ENCODE measurements around the gene IKZF1.

The IKZF1 gene

GRCh38 chr7:50304911-50305582 is 531 bp downstream of the IKZF1 start:
- no peak for FAIRE-seq
- TF ChIP-seq CTCF (IDR thresholded peaks at IDR 0.05; ENCODE audit: insufficient read depth, missing control alignments): no peak
- DNase-seq (ENCODE audit: insufficient read length, low spot score): no peak

DNA sequence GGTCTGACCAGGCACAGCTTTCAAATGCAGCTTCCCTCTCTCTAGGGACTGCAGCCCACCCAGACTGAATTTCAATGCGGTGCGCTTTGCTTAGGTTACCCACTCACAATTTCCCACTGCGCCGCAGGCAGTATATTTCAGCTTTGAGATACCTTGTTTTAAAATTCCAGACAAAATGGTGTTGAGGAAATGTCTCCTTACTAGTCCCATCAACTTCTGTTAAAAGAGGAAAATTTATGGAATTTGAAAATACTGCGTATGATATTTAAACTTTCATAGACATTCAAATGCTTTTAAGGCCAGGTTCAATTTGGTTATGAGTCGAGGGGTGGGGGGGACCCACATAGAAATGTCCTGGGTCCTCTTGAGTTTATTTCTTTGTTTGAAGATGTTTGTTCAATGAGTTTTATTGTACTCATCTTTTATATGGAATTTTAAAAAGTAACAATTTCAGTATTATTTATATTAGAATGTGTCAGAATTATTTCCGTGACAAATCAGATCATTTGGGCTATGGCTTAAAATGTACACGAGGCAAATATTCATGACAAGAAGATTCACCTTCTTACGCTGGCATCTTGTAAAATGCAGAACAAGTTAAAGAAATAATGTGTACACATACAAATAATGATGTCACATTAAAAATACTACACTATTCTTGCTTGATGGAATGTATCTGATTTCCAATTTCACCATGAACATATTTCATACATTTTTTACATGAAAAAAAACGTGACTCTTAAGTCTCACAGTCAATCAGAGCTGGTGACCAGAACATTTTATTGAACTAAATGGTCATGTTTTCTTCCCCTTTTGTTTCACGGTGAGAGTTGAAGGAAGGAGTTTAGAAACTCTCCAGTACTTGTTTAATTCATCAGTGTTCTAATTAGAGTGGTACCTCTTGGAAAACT is 1.3 kb downstream of the IKZF1 start:
- no peak for TF ChIP-seq CTCF (IDR thresholded peaks at IDR 0.05; ENCODE audit: insufficient read depth, missing control alignments)
- FAIRE-seq: no peak
- no peak for DNase-seq (ENCODE audit: insufficient read length, low spot score)

DNA sequence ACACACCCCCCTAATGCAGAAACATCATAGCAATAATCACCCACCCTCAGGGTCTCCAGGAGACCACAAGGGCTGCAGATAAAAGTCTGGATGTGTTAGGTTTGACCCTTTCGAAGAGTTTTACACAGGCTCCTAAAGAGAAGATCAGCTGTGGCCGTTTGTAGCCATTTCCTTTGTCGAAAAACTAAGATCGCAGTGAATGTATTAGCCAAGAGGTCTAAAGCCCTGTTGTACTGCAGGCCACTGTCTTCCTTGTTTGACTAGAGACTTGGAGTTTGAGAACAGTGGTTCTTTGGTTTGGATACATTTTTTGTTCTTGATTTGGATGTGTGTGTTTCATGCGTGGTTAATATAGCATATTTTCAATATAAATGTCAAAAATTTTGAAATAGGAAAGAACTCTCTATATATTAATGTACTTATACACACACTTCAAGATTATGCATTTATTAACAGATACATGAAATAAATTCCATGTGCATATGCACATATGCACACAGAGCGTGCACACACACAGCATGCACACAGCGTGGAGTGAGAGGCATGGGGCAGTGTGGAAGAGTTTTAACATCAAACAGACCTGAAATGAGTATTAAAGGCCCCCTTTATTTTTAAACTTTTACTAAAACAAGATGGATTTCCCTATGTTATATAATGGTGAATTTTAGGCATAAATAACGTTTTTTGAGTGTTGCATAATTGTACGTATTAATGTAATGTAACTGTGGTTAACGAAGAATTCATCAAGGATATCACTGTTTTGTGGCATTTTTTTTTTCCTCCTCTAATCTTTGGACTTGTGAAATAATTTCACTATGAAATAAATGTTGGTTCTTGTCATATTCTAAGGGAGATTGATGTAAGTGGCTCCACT is 2.2 kb downstream of the IKZF1 start:
- FAIRE-seq (no peak), DNase-seq (ENCODE audit: insufficient read length, low spot score) (no peak)

DNA sequence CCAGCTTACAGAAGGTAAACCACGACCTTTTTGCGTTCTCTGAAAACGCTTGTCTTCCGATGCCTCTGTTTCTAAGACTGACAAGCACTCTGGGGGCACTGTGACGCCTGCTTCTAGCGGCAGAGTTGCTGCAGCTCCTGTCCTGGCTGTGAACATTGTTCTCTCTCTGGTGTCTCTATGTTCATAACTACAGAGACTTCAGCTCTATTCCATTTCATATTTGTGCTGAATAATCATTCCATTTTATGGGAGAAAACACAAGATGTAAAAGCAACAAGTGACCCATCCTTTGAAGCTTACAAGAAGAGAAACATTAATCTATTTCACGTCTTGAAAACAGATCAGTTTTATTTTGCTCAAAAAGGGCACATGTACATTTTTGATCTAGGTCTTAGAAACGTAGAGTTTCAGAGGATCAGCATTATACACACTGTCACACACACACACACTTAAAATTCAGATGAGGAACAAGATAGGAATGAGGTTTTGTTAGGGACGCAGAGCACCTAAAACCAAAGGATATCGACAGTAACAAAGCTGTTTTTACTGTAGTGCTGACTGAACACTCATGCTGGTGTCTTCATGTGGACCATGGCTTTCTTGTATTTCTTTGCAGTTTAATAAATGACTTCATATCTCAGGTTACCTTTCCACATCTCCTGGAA is 3.0 kb downstream of the IKZF1 start:
- FAIRE-seq (no peak), DNase-seq (ENCODE audit: insufficient read length, low spot score) (no peak)
- TF ChIP-seq CTCF (IDR thresholded peaks at IDR 0.05; ENCODE audit: insufficient read depth, missing control alignments): no peak

More for the DNA sequence above, 2.2 kb downstream of the IKZF1 start:
- no peak for TF ChIP-seq CTCF (IDR thresholded peaks at IDR 0.05; ENCODE audit: insufficient read depth, missing control alignments)

GRCh38 chr7:50308203-50308531 is 3.7 kb downstream of the IKZF1 start:
- FAIRE-seq (no peak), DNase-seq (ENCODE audit: insufficient read length, low spot score) (no peak)
- no peak for TF ChIP-seq CTCF (IDR thresholded peaks at IDR 0.05; ENCODE audit: insufficient read depth, missing control alignments)

GRCh38 chr7:50308532-50309385 is 4.2 kb downstream of the IKZF1 start:
- DNase-seq (ENCODE audit: insufficient read length, low spot score): no peak
- TF ChIP-seq CTCF (IDR thresholded peaks at IDR 0.05; ENCODE audit: insufficient read depth, missing control alignments): no peak
- no peak for FAIRE-seq

All from D721Med (cell line).